Measurements from ENCODE around the gene HFE.

The HFE gene

DNA sequence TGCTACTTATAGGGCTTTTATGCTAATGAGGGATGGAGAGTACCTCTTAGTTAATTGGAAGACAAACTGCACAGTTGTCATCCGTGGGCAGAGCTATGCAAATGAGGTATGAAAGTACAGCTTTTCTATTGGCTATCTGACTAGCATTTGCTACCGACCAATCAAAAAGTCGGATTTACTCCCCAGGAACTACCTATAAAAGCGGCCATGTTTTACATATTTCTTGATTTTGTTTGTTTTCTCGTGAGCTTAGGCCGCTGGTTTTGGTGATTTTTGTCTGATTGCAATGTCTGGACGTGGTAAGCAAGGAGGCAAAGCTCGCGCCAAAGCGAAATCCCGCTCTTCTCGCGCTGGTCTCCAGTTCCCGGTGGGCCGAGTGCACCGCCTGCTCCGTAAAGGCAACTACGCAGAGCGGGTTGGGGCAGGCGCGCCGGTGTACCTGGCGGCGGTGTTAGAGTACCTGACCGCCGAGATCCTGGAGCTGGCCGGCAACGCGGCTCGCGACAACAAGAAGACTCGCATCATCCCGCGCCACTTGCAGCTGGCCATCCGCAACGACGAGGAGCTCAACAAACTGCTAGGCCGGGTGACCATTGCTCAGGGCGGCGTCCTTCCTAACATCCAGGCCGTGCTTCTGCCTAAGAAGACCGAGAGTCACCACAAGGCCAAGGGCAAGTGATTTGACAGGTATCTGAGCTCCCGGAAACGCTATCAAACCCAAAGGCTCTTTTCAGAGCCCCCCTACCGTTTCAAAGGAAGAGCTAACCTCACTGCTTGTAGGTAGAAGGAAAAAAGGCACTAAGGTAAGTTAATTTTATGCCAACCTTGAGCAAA lies 36.9 kb downstream of the HFE start:
- Histone ChIP-seq H3K4me3 (replicated peaks; ENCODE audit: insufficient read depth, low read length) (peak overlapping the region; percentile 72), H3K27me3 (ENCODE audit: insufficient read depth, poor library complexity, severe bottlenecking) (no peaks in the 10 kb centered on the region), H3K27ac (replicated peaks) (peak overlapping the region; percentile 98)
- TF ChIP-seq POLR2AphosphoS5 (IDR thresholded peaks at IDR 0.05; ENCODE audit: low read depth) (peak; percentile 98), GABPA (IDR thresholded peaks at IDR 0.05; ENCODE audit: low read depth) (no peak), SPI1 (IDR thresholded peaks at IDR 0.05; ENCODE audit: borderline replicate concordance, low read depth) (no peak)
- TF ChIP-seq, protein P1, sequence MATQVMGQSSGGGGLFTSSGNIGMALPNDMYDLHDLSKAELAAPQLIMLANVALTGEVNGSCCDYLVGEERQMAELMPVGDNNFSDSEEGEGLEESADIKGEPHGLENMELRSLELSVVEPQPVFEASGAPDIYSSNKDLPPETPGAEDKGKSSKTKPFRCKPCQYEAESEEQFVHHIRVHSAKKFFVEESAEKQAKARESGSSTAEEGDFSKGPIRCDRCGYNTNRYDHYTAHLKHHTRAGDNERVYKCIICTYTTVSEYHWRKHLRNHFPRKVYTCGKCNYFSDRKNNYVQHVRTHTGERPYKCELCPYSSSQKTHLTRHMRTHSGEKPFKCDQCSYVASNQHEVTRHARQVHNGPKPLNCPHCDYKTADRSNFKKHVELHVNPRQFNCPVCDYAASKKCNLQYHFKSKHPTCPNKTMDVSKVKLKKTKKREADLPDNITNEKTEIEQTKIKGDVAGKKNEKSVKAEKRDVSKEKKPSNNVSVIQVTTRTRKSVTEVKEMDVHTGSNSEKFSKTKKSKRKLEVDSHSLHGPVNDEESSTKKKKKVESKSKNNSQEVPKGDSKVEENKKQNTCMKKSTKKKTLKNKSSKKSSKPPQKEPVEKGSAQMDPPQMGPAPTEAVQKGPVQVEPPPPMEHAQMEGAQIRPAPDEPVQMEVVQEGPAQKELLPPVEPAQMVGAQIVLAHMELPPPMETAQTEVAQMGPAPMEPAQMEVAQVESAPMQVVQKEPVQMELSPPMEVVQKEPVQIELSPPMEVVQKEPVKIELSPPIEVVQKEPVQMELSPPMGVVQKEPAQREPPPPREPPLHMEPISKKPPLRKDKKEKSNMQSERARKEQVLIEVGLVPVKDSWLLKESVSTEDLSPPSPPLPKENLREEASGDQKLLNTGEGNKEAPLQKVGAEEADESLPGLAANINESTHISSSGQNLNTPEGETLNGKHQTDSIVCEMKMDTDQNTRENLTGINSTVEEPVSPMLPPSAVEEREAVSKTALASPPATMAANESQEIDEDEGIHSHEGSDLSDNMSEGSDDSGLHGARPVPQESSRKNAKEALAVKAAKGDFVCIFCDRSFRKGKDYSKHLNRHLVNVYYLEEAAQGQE (IDR thresholded peaks at IDR 0.05; ENCODE audit: insufficient replicate concordance, low read depth) = peak; percentile 26
- TF ChIP-seq, protein P2, sequence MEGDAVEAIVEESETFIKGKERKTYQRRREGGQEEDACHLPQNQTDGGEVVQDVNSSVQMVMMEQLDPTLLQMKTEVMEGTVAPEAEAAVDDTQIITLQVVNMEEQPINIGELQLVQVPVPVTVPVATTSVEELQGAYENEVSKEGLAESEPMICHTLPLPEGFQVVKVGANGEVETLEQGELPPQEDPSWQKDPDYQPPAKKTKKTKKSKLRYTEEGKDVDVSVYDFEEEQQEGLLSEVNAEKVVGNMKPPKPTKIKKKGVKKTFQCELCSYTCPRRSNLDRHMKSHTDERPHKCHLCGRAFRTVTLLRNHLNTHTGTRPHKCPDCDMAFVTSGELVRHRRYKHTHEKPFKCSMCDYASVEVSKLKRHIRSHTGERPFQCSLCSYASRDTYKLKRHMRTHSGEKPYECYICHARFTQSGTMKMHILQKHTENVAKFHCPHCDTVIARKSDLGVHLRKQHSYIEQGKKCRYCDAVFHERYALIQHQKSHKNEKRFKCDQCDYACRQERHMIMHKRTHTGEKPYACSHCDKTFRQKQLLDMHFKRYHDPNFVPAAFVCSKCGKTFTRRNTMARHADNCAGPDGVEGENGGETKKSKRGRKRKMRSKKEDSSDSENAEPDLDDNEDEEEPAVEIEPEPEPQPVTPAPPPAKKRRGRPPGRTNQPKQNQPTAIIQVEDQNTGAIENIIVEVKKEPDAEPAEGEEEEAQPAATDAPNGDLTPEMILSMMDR (IDR thresholded peaks at IDR 0.05; ENCODE audit: insufficient read depth, low read length) = no peak
- DNase-seq (ENCODE audit: low read depth in 1 of 2, low spot score in 1 of 2) = peak; percentile 95 to 96

DNA sequence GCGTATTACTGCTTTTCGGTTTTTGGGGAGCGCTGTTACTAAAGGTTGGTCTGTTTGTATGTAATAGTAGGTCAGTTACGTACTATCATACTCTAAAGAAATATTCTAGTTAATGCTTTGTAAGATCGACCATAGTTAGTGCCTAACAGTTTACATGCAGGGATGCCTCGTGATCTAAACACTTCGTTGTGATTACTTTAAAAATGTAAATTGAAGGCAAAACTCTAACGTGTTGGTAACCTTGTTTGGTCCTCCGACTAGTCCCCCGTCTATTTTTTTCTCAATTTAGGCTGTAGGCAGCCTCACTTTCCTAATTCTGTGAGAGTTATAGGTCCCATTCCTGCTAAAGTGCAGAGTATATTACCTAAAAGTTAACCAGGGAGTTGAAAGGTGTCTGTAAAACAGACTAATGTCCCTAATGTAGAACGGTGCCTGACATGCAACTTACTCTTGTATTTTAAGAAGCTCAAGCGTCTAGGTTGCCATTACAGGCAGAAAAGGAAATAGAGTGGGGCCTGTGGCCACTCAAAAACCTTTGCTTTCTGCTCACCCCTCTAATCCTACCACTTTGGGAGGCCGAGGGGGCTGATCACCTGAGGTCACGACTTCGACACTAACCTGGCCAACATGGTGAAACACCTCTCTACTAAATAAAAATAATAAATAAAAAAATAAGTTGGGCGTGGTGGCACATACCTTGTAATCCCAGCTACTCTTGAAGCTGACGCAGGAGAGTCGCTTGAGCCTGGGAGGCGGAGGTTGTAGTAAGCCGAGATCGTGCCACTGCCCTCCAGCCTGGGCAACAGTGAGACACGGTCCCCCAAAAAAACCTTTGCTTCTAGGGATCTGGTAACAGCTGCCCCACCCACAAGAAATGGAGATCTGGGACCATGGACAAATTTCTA lies 37.8 kb downstream of the HFE start:
- Histone ChIP-seq H3K4me3 (replicated peaks; ENCODE audit: insufficient read depth, low read length) (peak overlapping the region; percentile 72), H3K27ac (replicated peaks) (peak overlapping the region; percentile 98), H3K27me3 (ENCODE audit: insufficient read depth, poor library complexity, severe bottlenecking) (no peaks in the 10 kb centered on the region)
- TF ChIP-seq, protein P2 (IDR thresholded peaks at IDR 0.05; ENCODE audit: insufficient read depth, low read length) = no peak
- TF ChIP-seq GABPA (IDR thresholded peaks at IDR 0.05; ENCODE audit: low read depth) = no peak
- TF ChIP-seq, protein P1 (IDR thresholded peaks at IDR 0.05; ENCODE audit: insufficient replicate concordance, low read depth) = no peak
- TF ChIP-seq POLR2AphosphoS5 (IDR thresholded peaks at IDR 0.05; ENCODE audit: low read depth) = peak; percentile 5; the same call in 1 of the 2 replicates
- no peak for TF ChIP-seq SPI1 (IDR thresholded peaks at IDR 0.05; ENCODE audit: borderline replicate concordance, low read depth)
- DNase-seq (ENCODE audit: low read depth in 1 of 2, low spot score in 1 of 2) = peak in 1 of 2 experiments; percentile 13

- DNase-seq (ENCODE audit: low read depth in 1 of 2, low spot score in 1 of 2) = no peak
- TF ChIP-seq, protein P2 (IDR thresholded peaks at IDR 0.05; ENCODE audit: insufficient read depth, low read length) = no peak
- no peak for TF ChIP-seq GABPA (IDR thresholded peaks at IDR 0.05; ENCODE audit: low read depth)
- no peak for TF ChIP-seq SPI1 (IDR thresholded peaks at IDR 0.05; ENCODE audit: borderline replicate concordance, low read depth)
- TF ChIP-seq, protein P1 (IDR thresholded peaks at IDR 0.05; ENCODE audit: insufficient replicate concordance, low read depth) = no peak
- TF ChIP-seq POLR2AphosphoS5 (IDR thresholded peaks at IDR 0.05; ENCODE audit: low read depth) = no peak
- no peak overlapping the region; the same call in 1 of the 2 replicates for H3K27ac ChIP-seq (replicated peaks)
- H3K4me3 ChIP-seq (replicated peaks; ENCODE audit: insufficient read depth, low read length) = peak overlapping the region; percentile 72
- H3K27me3 ChIP-seq (ENCODE audit: insufficient read depth, poor library complexity, severe bottlenecking) = no peaks in the 10 kb centered on the region
Observed at GRCh38 chr6:26126394-26127235, 39.4 kb downstream of the HFE start.

All from HL-60 (cell line).